Right lobe of liver (tissue), 4 donors: ENCODE results near the gene PPP1R1C.

ENCODE experiments used
- CTCF ChIP-seq, 4 donors: fragments of 200-600 bp in 3 of 4; fragments of 450-650 bp in 1 of 4; IDR thresholded peaks; one replicate each; pipeline versions ENCODE4 v1.5.1 to v1.8.0; 2016 to 2022; ENCODE audit warnings: antibody characterized with exemption in 4 of 4, mild to moderate bottlenecking in 2 of 4
- POLR2A ChIP-seq: fragments of 450-650 bp; IDR thresholded peaks from one replicate; pipeline ENCODE4 v1.6.1; 2017; ENCODE audit warnings: antibody characterized with exemption, mild to moderate bottlenecking
- donor health status: DM: no; HTN: no; CAD: no.
- donor health status: DM: no; HTN: no; CAD: no.
- donor health status: DM: no; HTN: yes; CAD: no.

- TF ChIP-seq CTCF (IDR thresholded peaks at IDR 0.05) = no peak
- TF ChIP-seq POLR2A = no peak
These were observed 84.3 kb downstream of the PPP1R1C start for GRCh38 chr2:182069908-182070307.
